ENCODE results near the gene FOSL2.

GRCh38 chr2:28367667-28368356 is 24.8 kb upstream of the FOSL2 start:
- TF ChIP-seq CTCF (IDR thresholded peaks at IDR 0.05; ENCODE audit: borderline replicate concordance, extremely low read depth, low read length, poor library complexity, severe bottlenecking) (no peak), EZH2 (IDR thresholded peaks at IDR 0.05; ENCODE audit: borderline replicate concordance, low read depth, low read length, severe bottlenecking) (no peak)
